ENCODE data around the gene RAPGEFL1. TPM values are rescaled to one million over a fixed set of nuclear protein-coding genes. Genes with fewer than 3 reads are reported as not detected.
A peak's percentile ranks its signal among the peaks of the same experiment; 100 is the strongest.

The RAPGEFL1 gene
- total and polyA plus RNA-seq, 2 of the 8 experiments (the other 6 are each of a cell fraction or from before 2014, with no cell fraction given), result 20.0 to 20.2 TPM

GRCh38 chr17:40178660-40179059, 1.4 kb downstream of the RAPGEFL1 start:
- no peak overlapping the region for H2AFZ ChIP-seq (ENCODE audit: low read length)
- H2BK5ac ChIP-seq (ENCODE audit: low read depth, low read length), result no peak overlapping the region
- no peak overlapping the region for H2BK12ac ChIP-seq (ENCODE audit: low read depth, low read length)
- no peak overlapping the region for H2BK120ac ChIP-seq (replicated peaks; ENCODE audit: low read depth, low read length)
- H2BK15ac ChIP-seq (ENCODE audit: low read length), result no peak overlapping the region
- no peak overlapping the region for H3K56ac ChIP-seq (replicated peaks; ENCODE audit: insufficient read length, low read depth, low read length)
- peak overlapping the region; percentile 59 to 91 for H3K4me2 ChIP-seq (ENCODE audit: insufficient read depth in 1 of 2, low read depth in 2 of 2, low read length in 2 of 2)
- H3K79me2 ChIP-seq (ENCODE audit: control insufficient read depth in 1 of 2, insufficient read depth in 2 of 2, low read length in 2 of 2), result no peaks in the 10 kb centered on the region
- peaks cover 2 to 19% of the 10 kb centered on the region in 2 experiments for H4K20me1 ChIP-seq (replicated peaks in 1 of 2; ENCODE audit: control insufficient read depth in 1 of 2, insufficient read depth in 2 of 2, low read length in 2 of 2)
- H3K79me1 ChIP-seq (ENCODE audit: low read depth, low read length), result no peaks in the 10 kb centered on the region
- no peak overlapping the region for H3K9ac ChIP-seq (replicated peaks in 1 of 4; ENCODE audit: extremely low read depth in 1 of 4, low read depth in 3 of 4, low read length in 3 of 4)
- no peak overlapping the region for H4K8ac ChIP-seq (ENCODE audit: extremely low read depth, insufficient read depth, low read length)
- H2AK5ac ChIP-seq (ENCODE audit: low read depth, low read length), result no peak overlapping the region; the same call in 1 of the 2 replicates
- no peak overlapping the region for H3K27ac ChIP-seq (ENCODE audit: low read depth, low read length)
- H3K4ac ChIP-seq (replicated peaks; ENCODE audit: insufficient read length, low read depth, low read length), result no peak overlapping the region
- 92% methylated on average over 7 of the region's 7 CpGs; no CpG with 5 or more reads in 1 of the 2 experiments for WGBS, 2 experiments (ENCODE audit: extremely low coverage in 1 of 2, insufficient coverage in 1 of 2, insufficient read length in 1 of 2, insufficient replicate concordance in 2 of 2, low coverage in 1 of 2, low lambda C conversion rate in 2 of 2, missing lambda C conversion rate in 1 of 2)
- CTCF ChIA-PET (ENCODE audit: partially characterized antibody), result interaction anchor here (1.1 to 7.3 kb wide), 4 partner anchors 11 to 163 kb away, joined by 3 to 59 read pairs (median 4); partner anchors contain the start of gene CSF3
- peaks cover 0 to 3% (median 1%) of the 10 kb centered on the region in 4 experiments; a peak in 3 of 8 replicates for H3K36me3 ChIP-seq (ENCODE audit: control insufficient read depth in 2 of 4, insufficient read depth in 4 of 4, low read length in 3 of 4)
- FAIRE-seq, result no peak
- no peak overlapping the region for H4K5ac ChIP-seq (ENCODE audit: insufficient read length, low read depth, low read length)
- H3K14ac ChIP-seq (ENCODE audit: insufficient read length), result no peak overlapping the region
- no peak overlapping the region for H3K23ac ChIP-seq (ENCODE audit: insufficient read length)
- no peak overlapping the region for H2BK20ac ChIP-seq (ENCODE audit: low read length)
- POLR2A ChIA-PET (ENCODE audit: partially characterized antibody), result interaction anchor here (1.0 to 9.1 kb wide), 11 partner anchors 8 to 106 kb away, joined by 3 to 105 read pairs (median 4); partner anchors contain the start of genes CASC3, MSL1 and WIPF2
- no peaks in the 10 kb centered on the region for H3K27me3 ChIP-seq (replicated peaks in 1 of 4; ENCODE audit: control insufficient read depth in 3 of 4, extremely low read depth in 1 of 4, insufficient read depth in 3 of 4, low read length in 3 of 4)
- H3K18ac ChIP-seq (ENCODE audit: extremely low read depth, low read length), result peak overlapping the region; percentile 48; the same call in 1 of the 2 replicates
- no peaks in the 10 kb centered on the region for H3K9me3 ChIP-seq (ENCODE audit: insufficient read depth in 2 of 2, low read depth in 1 of 2, low read length in 1 of 2)
- peaks cover 5 to 20% (median 15%) of the 10 kb centered on the region in 4 experiments; a peak in 6 of 7 replicates for H3K4me1 ChIP-seq (replicated peaks in 1 of 4; ENCODE audit: control insufficient read depth in 3 of 4, insufficient read depth in 4 of 4, low read length in 3 of 4)
- DNase-seq (ENCODE audit: low read depth in 1 of 2, low spot score in 2 of 2), result no peak
- H3K4me3 ChIP-seq (ENCODE audit: extremely low read depth in 1 of 4, insufficient read depth in 2 of 4, low read depth in 3 of 4, low read length in 4 of 4), result peak overlapping the region; percentile 29 to 80 (median 42); a peak in 5 of 8 replicates
- H3K23me2 ChIP-seq (ENCODE audit: low read depth, low read length), result peaks cover 2% of the 10 kb centered on the region; the same call in 1 of the 2 replicates
- no peak overlapping the region for H4K91ac ChIP-seq (replicated peaks; ENCODE audit: insufficient read length, low read length)
- TF ChIP-seq RNF2 (IDR thresholded peaks at IDR 0.05; ENCODE audit: borderline replicate concordance, low read depth, low read length, missing control alignments, poor library complexity, severe bottlenecking), result no peak
- no peak for TF ChIP-seq JUND (IDR thresholded peaks at IDR 0.05; ENCODE audit: low read length)
- TF ChIP-seq POLR2A (IDR thresholded peaks at IDR 0.05; ENCODE audit: control extremely low read depth in 1 of 2, low read depth in 2 of 2, low read length in 2 of 2), result no peak
- TF ChIP-seq TCF12 (IDR thresholded peaks at IDR 0.05; ENCODE audit: low read depth, low read length), result no peak
- TF ChIP-seq TAF7 (optimal IDR thresholded peaks at IDR 0.05; ENCODE audit: borderline replicate concordance, low read depth, low read length), result no peak
- TF ChIP-seq RAD21 (IDR thresholded peaks at IDR 0.05 in 1 of 2, conservative IDR thresholded peaks at IDR 0.05 in 1 of 2; ENCODE audit: low read depth in 2 of 2, low read length in 2 of 2), result no peak
- no peak for TF ChIP-seq SP2 (IDR thresholded peaks at IDR 0.05; ENCODE audit: low read length)
- no peak for TF ChIP-seq CHD2 (IDR thresholded peaks at IDR 0.05; ENCODE audit: low read length)
- TF ChIP-seq SIRT6 (IDR thresholded peaks at IDR 0.05; ENCODE audit: low read length), result no peak
- no peak for TF ChIP-seq SRF (IDR thresholded peaks at IDR 0.05; ENCODE audit: low read depth, low read length)
- no peak for TF ChIP-seq MAX (IDR thresholded peaks at IDR 0.05)
- no peak for TF ChIP-seq FOSL1 (IDR thresholded peaks at IDR 0.05; ENCODE audit: insufficient read depth, low read depth, low read length)
- no peak for TF ChIP-seq CHD1 (IDR thresholded peaks at IDR 0.05; ENCODE audit: low read depth, low read length)
- no peak for TF ChIP-seq RXRA (IDR thresholded peaks at IDR 0.05; ENCODE audit: insufficient read depth, low read depth, low read length)

Data from H1 (cell line).